ENCODE results near the gene SLC19A2.

GRCh38 chr1:169472738-169473137 lies 13.0 kb downstream of the SLC19A2 start:
- TF ChIP-seq POLR2A (IDR thresholded peaks at IDR 0.05) (no peak), CTCF (IDR thresholded peaks at IDR 0.05) (no peak), POLR2AphosphoS5 (IDR thresholded peaks at IDR 0.05) (no peak)
